CD4-positive, alpha-beta T cell (primary cell): ENCODE measurements around the gene EZR. TPM values are rescaled to one million over a fixed set of nuclear protein-coding genes. Genes with fewer than 3 reads are reported as not detected.
"Not testable (repeated sequence)": the region's sequence is repeated elsewhere in the genome, so short reads cannot be mapped to it uniquely, and the experiment has no call there.

Source experiments
- ATAC-seq: fragments of 200-7000 bp; cut with Tn5 transposase; one replicate; pipeline ENCODE4 v1.10.0; 2022; ENCODE audit warnings: mild to moderate bottlenecking; ENCODE audit not compliant: poor library complexity
- CTCF ChIA-PET: fragments of 350-600 bp; sonication (Branson Sonifier 250); formaldehyde crosslinking; loops from one replicate; lab custom pipeline; 2021; ENCODE audit warnings: antibody characterized with exemption, inconsistent platforms; lab: Charles Lee
- POLR2A ChIA-PET: fragments of 350-600 bp; sonication (Branson Sonifier 250); formaldehyde crosslinking; loops from one replicate; lab custom pipeline; 2021; ENCODE audit warnings: antibody characterized with exemption, inconsistent platforms; lab: Charles Lee
- DNase-seq, 14 experiments: peaks; one replicate each; pipeline ENCODE4 v3.0.0-alpha.2; 2013 to 2020; ENCODE audit warnings: mixed read lengths in 2 of 14
- H3K27ac ChIP-seq, 2 donors: one replicate each; pipeline versions ENCODE4 v1.5.1 to v1.7.0; 2013; ENCODE audit warnings: low read length in 2 of 2, low read depth in 1 of 2, mild to moderate bottlenecking in 1 of 2
- H3K27me3 ChIP-seq, 2 experiments: 1 replicate in 1 of 2; 2 replicates in 1 of 2; pipeline versions ENCODE4 v1.6.1 to v1.7.0; 2013; ENCODE audit warnings: low read length in 2 of 2, control low read depth in 1 of 2, mild to moderate bottlenecking in 1 of 2, moderate library complexity in 1 of 2; ENCODE audit not compliant: insufficient read depth in 2 of 2, control insufficient read depth in 1 of 2
- H3K36me3 ChIP-seq: one replicate; pipeline ENCODE4 v1.6.1; 2013; ENCODE audit warnings: low read length, control low read depth; ENCODE audit not compliant: insufficient read depth
- H3K4me1 ChIP-seq: one replicate; pipeline ENCODE4 v1.6.1; 2013; ENCODE audit warnings: low read length, control low read depth; ENCODE audit not compliant: insufficient read depth
- H3K4me3 ChIP-seq: one replicate; pipeline ENCODE4 v1.5.1; 2013; ENCODE audit warnings: mild to moderate bottlenecking, low read length, moderate library complexity
- H3K9me3 ChIP-seq, 2 experiments: 1 replicate in 1 of 2; 2 replicates in 1 of 2; pipeline versions ENCODE4 v1.6.1 to v1.7.0; 2013; ENCODE audit warnings: low read length in 2 of 2, mild to moderate bottlenecking in 2 of 2, control low read depth in 1 of 2, moderate library complexity in 1 of 2; ENCODE audit not compliant: control insufficient read depth in 1 of 2, insufficient read depth in 1 of 2
- H3K27ac Mint-ChIP-seq: one replicate; pipeline ENCODE4 v1.8.0; 2020; ENCODE audit warnings: mixed read lengths
- H3K27me3 Mint-ChIP-seq: one replicate; pipeline ENCODE4 v1.8.0; 2021; ENCODE audit warnings: mixed read lengths
- H3K36me3 Mint-ChIP-seq: one replicate; pipeline ENCODE4 v1.8.0; 2021; ENCODE audit warnings: low read depth, mixed read lengths
- H3K4me1 Mint-ChIP-seq: one replicate; pipeline ENCODE4 v1.8.0; 2021; ENCODE audit warnings: low read depth, mixed read lengths
- H3K4me3 Mint-ChIP-seq: one replicate; pipeline ENCODE4 v1.8.0; 2020; ENCODE audit warnings: mild to moderate bottlenecking, mixed read lengths
- H3K9me3 Mint-ChIP-seq: one replicate; pipeline ENCODE4 v1.8.0; 2020; ENCODE audit warnings: mixed read lengths
- intact Hi-C, 2 experiments: fragments of 100-400 bp; cut with DNase I in 1 of 2; cut with micrococcal nuclease in 1 of 2; formaldehyde crosslinking; loops; one replicate each; pipeline versions ENCODE4 v1.15.1 to v1.9.0; 2023 to 2025; cut with DNase I, micrococcal nuclease
- total RNA-seq, 174 experiments: library from RNA in 2 of 174; stranded (reverse) in 2 of 174; gene quantifications; one replicate each; pipeline ENCODE4 v1.2.3 and lab custom pipeline; 2021 to 2026
- TF ChIP-seq, protein P1 (sequence below): fragments of 200-600 bp; IDR thresholded peaks from one replicate; pipeline ENCODE4 v1.8.0; 2022; ENCODE audit warnings: antibody characterized with exemption, mild to moderate bottlenecking

The EZR gene
- total RNA-seq, 2 experiments from 2014 or later, result 434 to 449 TPM

DNA sequence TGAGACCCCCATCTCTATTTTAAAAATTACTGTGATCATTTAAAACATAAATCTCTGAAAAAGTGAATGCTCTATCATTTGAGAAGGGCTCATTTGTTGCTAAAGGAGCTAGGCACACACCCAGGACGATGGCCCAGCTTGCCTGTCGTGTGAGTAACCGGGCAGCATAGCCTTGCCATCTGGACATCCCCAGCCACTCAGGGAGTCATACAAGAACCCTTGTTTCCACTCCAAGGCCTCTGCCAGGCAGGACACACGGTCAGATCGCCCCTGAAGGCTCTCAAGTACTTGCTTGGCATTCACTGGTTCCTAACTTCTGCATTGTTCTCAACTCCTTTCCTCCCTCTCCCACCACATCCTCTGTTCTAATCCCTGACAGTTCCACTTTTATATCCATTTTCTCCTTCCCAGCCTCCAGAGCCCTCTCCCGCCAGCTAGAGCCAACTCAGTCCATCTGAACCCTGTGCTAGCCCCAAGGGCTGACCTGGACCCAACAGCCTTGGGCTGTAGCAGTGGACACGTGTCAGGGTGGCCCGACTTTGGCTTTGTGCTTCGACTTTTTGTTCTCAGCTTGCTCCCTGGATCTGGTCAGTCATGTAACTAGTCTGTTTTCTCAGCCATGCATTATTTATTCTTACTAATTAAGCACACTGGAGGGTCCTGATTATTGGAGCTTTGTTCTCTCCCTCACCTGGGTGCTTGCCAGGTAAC lies 15.7 kb upstream of the EZR start:
- H3K27ac ChIP-seq, result no peak overlapping the region
- Mint-ChIP-seq H3K36me3 (no peaks in the 10 kb centered on the region), H3K27me3 (no peaks in the 10 kb centered on the region), H3K4me3 (no peak overlapping the region), H3K9me3 (no peaks in the 10 kb centered on the region), H3K27ac (no peak overlapping the region), H3K4me1 (no peaks in the 10 kb centered on the region)
- DNase-seq, result no peak
- no peaks in the 10 kb centered on the region for H3K4me1 ChIP-seq
- POLR2A ChIA-PET, result interaction anchor here (1.0 kb wide), 1 partner anchor 10 kb away, joined by 3 read pairs; no protein-coding TSS in a partner anchor
- H3K27me3 ChIP-seq, result no peaks in the 10 kb centered on the region
- no peaks in the 10 kb centered on the region for H3K9me3 ChIP-seq
- intact Hi-C loops, result no loop called here
- CTCF ChIA-PET, result interaction anchor here (1.9 kb wide), 1 partner anchor 9 kb away, joined by 6 read pairs; no protein-coding TSS in a partner anchor
- ATAC-seq, result no peak
- TF ChIP-seq, protein P1, sequence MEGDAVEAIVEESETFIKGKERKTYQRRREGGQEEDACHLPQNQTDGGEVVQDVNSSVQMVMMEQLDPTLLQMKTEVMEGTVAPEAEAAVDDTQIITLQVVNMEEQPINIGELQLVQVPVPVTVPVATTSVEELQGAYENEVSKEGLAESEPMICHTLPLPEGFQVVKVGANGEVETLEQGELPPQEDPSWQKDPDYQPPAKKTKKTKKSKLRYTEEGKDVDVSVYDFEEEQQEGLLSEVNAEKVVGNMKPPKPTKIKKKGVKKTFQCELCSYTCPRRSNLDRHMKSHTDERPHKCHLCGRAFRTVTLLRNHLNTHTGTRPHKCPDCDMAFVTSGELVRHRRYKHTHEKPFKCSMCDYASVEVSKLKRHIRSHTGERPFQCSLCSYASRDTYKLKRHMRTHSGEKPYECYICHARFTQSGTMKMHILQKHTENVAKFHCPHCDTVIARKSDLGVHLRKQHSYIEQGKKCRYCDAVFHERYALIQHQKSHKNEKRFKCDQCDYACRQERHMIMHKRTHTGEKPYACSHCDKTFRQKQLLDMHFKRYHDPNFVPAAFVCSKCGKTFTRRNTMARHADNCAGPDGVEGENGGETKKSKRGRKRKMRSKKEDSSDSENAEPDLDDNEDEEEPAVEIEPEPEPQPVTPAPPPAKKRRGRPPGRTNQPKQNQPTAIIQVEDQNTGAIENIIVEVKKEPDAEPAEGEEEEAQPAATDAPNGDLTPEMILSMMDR, result no peak
- H3K4me3 ChIP-seq, result no peak overlapping the region
- H3K36me3 ChIP-seq, result no peaks in the 10 kb centered on the region

GRCh38 chr6:158832807-158833206 lies 13.6 kb upstream of the EZR start:
- H3K4me3 ChIP-seq, H3K4me1 Mint-ChIP-seq, H3K27ac ChIP-seq, H3K9me3 Mint-ChIP-seq, H3K4me3 Mint-ChIP-seq, H3K27me3 ChIP-seq, H3K9me3 ChIP-seq, ATAC-seq, H3K4me1 ChIP-seq, H3K27me3 Mint-ChIP-seq, H3K36me3 Mint-ChIP-seq, H3K27ac Mint-ChIP-seq, H3K36me3 ChIP-seq, intact Hi-C loops, DNase-seq: not testable (repeated sequence)
- ChIA-PET CTCF (interaction anchor here (1.1 to 1.3 kb wide), 2 partner anchors 11 to 24 kb away, joined by 3 to 5 read pairs; no protein-coding TSS in a partner anchor), POLR2A (interaction anchor here (1.1 to 1.6 kb wide), 2 partner anchors 21 to 37 kb away, joined by 3 to 6 read pairs; no protein-coding TSS in a partner anchor)

- Mint-ChIP-seq H3K4me1 (no peaks in the 10 kb centered on the region), H3K36me3 (no peaks in the 10 kb centered on the region), H3K9me3 (no peaks in the 10 kb centered on the region), H3K4me3 (no peak overlapping the region), H3K27me3 (no peaks in the 10 kb centered on the region), H3K27ac (no peak overlapping the region)
- Histone ChIP-seq H3K27ac (no peak overlapping the region), H3K27me3 (no peaks in the 10 kb centered on the region), H3K9me3 (no peaks in the 10 kb centered on the region), H3K4me1 (no peaks in the 10 kb centered on the region), H3K36me3 (no peaks in the 10 kb centered on the region), H3K4me3 (no peak overlapping the region)
- TF ChIP-seq, protein P1, result no peak
- DNase-seq, result no peak
- no peak for ATAC-seq
- intact Hi-C loops, result no loop called here
- ChIA-PET CTCF (interaction anchor here (1.1 to 1.3 kb wide), 2 partner anchors 12 to 23 kb away, joined by 3 to 5 read pairs; no protein-coding TSS in a partner anchor), POLR2A (interaction anchor here (1.1 to 1.9 kb wide), 3 partner anchors 13 to 38 kb away, joined by 3 to 6 read pairs (median 4); partner anchors contain the start of gene EZR)
Observed at GRCh38 chr6:158832026-158832425, 12.9 kb upstream of the EZR start.
